Measurements from ENCODE around the gene CBFA2T2. TPM values are rescaled to one million over a fixed set of nuclear protein-coding genes. Genes with fewer than 3 reads are reported as not detected.

CBFA2T2 gene
- total RNA-seq, 4 donors from 2014 or later = 17.2 to 24.6 (median 21.7) TPM

DNA sequence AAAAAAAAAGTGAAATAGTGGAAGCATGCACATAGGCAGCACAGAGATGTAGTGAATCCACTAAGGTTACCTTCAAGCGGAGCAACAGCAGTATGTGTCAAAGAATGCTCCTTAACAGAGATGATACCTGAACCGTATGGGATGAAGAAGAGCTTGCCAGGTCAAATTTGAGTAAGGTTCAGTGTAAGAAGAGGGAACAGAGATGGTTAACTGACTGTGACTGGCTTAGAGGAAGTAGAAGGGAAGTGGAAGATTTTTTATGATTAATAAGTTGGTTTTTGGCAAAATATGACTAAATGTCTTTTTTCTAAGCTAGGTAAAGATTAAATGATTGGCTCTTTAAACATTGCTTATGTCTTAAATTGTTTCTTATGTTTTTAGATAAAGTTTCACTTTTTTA, 119.6 kb downstream of the CBFA2T2 start:
- intact Hi-C loops (cut with DNase I; ENCODE audit: low total_unique reads) = no loop called here
- no peak overlapping the region for H3K4me3 ChIP-seq (ENCODE audit: low read depth, poor library complexity, severe bottlenecking)
- 95% methylated on average over 2 of the region's 2 CpGs for WGBS, 2 donors
- TF ChIP-seq CTCF (IDR thresholded peaks at IDR 0.05) (no peak), POLR2A (IDR thresholded peaks at IDR 0.05) (no peak)
- no peak for DNase-seq (ENCODE audit: low spot score in 2 of 2)

DNA sequence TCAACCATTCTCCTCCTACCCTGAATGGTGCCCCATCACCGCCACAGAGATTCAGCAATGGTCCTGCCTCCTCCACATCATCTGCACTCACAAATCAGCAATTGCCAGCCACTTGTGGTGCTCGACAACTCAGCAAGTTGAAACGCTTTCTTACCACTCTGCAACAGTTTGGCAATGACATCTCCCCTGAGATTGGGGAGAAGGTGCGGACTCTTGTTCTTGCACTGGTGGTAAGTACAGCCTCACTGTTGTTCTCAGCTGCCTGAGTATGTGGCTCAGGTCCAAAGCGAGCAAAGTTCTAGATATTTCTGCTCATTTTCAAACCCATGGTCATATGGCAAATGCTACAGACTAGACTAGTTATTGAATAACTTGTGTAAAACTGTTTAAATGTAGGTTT, 121.2 kb downstream of the CBFA2T2 start:
- TF ChIP-seq POLR2A (IDR thresholded peaks at IDR 0.05) = no peak
- TF ChIP-seq CTCF (IDR thresholded peaks at IDR 0.05) = no peak
- intact Hi-C loops (cut with DNase I; ENCODE audit: low total_unique reads) = no loop called here
- WGBS, 2 donors = 94 to 98% methylated on average over 5 of the region's 5 CpGs

GRCh38 chr20:33612001-33612400, 122.1 kb downstream of the CBFA2T2 start:
- no peak for DNase-seq (ENCODE audit: low spot score in 2 of 2)
- TF ChIP-seq CTCF (IDR thresholded peaks at IDR 0.05) = no peak
- TF ChIP-seq POLR2A (IDR thresholded peaks at IDR 0.05) = no peak
- intact Hi-C loops (cut with DNase I; ENCODE audit: low total_unique reads) = no loop called here
- WGBS, 2 donors = 59 to 62% methylated on average over 4 of the region's 4 CpGs
- H3K4me3 ChIP-seq (ENCODE audit: low read depth, poor library complexity, severe bottlenecking) = no peak overlapping the region

More for the DNA sequence above, 121.2 kb downstream of the CBFA2T2 start:
- H3K4me3 ChIP-seq (ENCODE audit: low read depth, poor library complexity, severe bottlenecking) = no peak overlapping the region
- no peak for DNase-seq (ENCODE audit: low spot score in 2 of 2)

DNA sequence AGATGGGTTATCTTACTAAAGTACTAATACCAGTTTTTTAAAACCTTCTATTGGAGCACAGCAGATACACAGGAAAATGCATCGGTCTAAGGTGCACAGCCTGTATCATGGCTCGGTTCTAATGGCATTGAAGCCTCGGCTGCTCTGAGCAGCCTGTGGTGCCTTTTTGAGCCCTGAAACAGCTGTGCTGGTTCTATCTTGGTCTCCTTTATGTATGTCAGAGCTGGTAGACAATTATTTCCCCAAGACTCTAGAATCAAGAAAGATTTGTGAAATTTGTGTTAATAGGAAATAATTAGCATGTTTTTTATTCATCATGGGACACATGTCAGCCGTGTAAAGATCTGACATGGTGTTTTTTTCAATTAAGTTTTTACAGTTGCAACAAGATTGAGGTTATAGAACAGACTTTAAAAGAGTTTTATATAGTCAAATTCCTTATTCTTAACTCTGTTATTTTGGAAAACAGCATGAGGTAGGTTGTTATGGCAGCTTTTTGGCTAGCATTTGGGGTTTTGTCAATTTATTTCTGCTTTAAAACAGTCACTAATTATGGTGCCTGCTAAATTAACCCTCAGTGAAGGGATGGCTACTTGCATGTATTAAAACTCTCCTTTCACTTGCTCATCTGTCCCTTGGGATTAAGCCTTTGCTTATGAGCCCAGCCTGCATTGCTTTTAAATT, 132.0 kb downstream of the CBFA2T2 start:
- no peak overlapping the region for H3K4me3 ChIP-seq (ENCODE audit: low read depth, poor library complexity, severe bottlenecking)
- no peak for TF ChIP-seq CTCF (IDR thresholded peaks at IDR 0.05)
- no peak for TF ChIP-seq POLR2A (IDR thresholded peaks at IDR 0.05)
- intact Hi-C loops (cut with DNase I; ENCODE audit: low total_unique reads) = no loop called here
- no peak for DNase-seq (ENCODE audit: low spot score in 2 of 2)
- 88 to 91% methylated on average over 4 of the region's 4 CpGs for WGBS, 2 donors

DNA sequence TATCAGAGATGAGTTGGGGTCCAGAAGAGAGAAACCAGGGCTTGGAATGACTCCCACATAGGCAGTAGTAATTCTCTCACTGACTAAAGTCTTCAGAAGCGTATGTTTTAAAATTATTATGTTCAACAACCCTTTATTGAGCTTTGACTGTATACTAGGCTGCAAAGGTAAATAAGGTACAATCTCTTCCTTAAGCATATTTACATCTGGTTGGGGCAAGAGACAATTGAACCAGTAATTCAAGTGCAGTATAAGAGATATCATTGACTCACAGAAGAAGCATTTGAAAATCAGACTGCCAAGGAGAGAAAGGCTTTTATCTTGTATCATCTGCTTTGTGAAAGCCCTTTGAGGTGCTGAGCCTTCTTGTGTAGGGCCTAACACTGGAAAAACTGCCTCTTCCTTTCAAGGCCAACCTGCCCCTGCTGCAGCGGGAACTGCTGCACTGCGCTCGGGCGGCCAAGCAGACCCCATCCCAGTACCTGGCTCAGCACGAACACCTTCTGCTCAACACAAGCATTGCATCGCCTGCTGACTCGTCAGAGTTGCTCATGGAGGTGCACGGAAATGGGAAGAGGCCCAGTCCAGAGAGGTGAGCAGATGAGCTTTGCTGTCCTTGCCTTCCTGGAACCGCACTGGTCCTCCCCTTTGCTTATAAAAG, 132.9 kb downstream of the CBFA2T2 start:
- intact Hi-C loops (cut with DNase I; ENCODE audit: low total_unique reads) = no loop called here

More for the DNA sequence above, 132.9 kb downstream of the CBFA2T2 start:
- H3K4me3 ChIP-seq (ENCODE audit: low read depth, poor library complexity, severe bottlenecking) = no peak overlapping the region
- 92 to 98% methylated on average over 10 of the region's 10 CpGs for WGBS, 2 donors
- DNase-seq (ENCODE audit: low spot score in 2 of 2) = no peak
- no peak for TF ChIP-seq POLR2A (IDR thresholded peaks at IDR 0.05)
- no peak for TF ChIP-seq CTCF (IDR thresholded peaks at IDR 0.05)

All from lower leg skin (tissue), 4 donors.